Activated CD4-positive, CD25-positive, alpha-beta regulatory T cell (primary cell): Measurements from ENCODE around the gene KCNH3.
"Not testable (repeated sequence)": the region's sequence is repeated elsewhere in the genome, so short reads cannot be mapped to it uniquely, and the experiment has no call there.

Source experiments
- DNase-seq, 4 experiments: peaks; one replicate each; lab custom pipeline; 2025; lab: John Stamatoyannopoulos, UW

The KCNH3 gene

GRCh38 chr12:49529414-49529813 is 9.4 kb upstream of the KCNH3 start:
- DNase-seq: no peak

DNA sequence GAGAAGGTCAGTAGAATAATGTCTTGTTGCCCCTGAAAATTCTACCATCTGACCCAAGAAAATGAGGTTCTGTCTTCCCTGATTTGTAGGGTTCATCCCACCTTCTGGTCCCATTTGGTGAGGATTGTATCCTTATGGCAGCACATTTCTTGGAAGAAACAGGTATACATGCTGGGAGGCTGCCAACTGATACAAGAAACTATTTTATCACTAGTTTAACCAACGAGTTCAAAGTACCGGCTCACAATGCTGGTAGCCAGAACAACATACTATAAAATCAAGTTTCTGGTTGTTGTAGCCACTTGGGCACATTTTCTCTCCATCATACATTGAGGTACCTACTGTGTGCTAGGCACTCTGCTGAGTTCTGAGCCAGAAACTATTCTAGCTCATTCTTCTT is 7.1 kb upstream of the KCNH3 start:
- no peak for DNase-seq

GRCh38 chr12:49533331-49533730 is 5.5 kb upstream of the KCNH3 start:
- DNase-seq: no peak

- DNase-seq: not testable (repeated sequence)
These were observed 4.7 kb upstream of the KCNH3 start for GRCh38 chr12:49534122-49534521.

DNA sequence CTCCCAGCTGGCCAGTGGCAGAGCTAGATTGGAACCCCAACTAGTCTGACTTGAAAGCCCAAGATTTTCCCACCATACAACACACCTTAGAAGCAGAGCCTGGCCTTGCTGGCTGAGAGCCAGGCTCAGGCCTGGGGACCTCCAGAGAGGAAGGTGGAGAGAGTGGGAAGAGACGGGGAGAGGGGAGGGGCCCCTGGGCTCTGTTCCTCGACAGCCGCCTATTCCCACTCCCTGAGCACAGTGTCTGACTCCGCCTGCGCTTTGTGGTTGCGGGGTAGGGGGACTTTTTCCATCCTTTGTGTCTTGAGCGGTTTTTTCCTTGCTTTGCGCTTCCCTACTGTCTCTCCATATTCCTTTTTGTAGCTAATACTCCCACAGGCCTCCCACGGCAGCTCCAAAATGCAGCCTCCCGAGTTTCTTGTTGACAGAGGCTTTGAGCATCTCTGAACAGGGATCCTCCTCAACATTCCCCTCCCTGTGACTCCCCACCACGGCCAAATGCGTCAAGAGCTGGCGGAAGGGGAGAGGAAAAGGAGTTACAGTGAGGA is 4.0 kb upstream of the KCNH3 start:
- no peak for DNase-seq

DNA sequence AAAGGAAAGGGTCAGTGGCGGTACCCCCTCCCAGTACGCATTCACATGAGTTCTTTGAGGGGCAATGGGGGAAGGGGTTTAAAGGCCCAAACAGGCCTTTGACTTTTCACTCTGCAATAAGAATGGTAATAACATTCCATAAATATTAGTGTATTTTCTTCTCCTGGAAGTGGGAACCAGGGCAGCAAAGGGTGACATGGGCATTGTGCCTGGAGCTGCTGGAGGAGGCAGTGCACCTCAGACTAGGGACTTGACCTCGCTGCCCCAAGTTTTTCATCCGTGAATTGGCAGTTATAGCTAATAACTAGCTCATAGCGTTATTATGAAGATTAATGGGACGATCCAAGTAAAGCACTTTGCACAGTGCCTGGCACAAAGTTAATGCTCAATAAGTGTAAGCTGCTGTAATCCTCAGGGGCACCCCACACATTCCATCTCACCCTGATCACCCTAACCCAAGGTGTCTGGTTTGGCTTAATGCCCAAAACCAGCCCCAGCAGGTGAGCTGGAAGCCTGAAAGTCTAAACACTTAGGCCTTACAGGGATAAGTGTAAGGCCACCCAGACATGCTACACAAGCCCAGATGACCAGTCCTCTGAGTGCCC is 2.8 kb upstream of the KCNH3 start:
- DNase-seq: no peak

DNA sequence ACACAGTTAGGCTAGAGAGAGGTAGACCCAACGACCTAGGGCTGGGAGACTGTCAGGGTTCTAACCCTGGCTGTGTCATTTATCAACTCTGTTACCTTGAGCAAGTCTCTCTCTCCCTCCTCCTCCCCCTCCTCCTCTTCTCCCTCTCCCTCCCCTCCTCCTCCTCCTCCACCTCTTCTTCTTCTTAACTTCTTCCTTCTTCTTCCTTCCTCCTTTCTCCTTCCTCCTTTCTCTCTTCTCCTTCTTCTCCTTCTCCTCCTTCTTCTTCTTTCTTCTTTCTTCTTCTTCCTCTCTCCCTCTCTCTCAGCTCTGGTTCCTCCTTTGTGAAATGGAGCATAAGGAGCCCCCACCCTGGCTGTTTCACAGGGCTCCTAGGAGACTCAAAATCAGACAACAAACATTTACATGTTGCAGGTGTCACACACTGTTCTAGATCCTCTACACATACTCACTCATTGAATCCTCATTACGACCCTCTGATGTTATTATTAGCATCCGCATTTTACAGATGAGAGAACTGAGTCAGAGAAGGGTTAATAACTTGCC is 2.2 kb upstream of the KCNH3 start:
- no peak for DNase-seq

DNA sequence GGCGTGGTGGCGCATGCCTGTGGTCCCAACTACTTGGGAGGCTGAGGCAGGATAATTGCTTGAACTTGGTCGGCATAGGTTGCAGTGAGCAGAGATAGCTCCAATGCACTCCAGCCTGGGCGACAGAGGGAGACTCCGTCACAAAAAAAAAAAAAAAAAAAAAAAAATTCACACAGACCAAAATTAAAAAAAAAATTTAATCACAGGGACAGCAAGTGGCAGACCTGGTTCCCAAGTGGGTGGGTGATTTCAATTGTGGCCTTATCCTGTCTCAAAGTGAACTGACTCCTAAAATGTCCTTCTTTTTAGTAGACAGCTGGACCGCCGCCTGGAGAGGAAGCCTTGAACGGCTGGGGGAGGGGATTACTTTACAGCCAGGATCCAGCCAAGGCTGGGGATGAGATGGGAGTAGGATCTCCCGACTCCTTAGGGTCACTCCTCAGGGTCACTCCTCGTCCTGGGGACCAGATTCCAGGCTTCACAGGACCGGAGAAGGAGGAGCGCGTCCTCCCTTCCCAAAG is 1.5 kb upstream of the KCNH3 start:
- DNase-seq: no peak

DNA sequence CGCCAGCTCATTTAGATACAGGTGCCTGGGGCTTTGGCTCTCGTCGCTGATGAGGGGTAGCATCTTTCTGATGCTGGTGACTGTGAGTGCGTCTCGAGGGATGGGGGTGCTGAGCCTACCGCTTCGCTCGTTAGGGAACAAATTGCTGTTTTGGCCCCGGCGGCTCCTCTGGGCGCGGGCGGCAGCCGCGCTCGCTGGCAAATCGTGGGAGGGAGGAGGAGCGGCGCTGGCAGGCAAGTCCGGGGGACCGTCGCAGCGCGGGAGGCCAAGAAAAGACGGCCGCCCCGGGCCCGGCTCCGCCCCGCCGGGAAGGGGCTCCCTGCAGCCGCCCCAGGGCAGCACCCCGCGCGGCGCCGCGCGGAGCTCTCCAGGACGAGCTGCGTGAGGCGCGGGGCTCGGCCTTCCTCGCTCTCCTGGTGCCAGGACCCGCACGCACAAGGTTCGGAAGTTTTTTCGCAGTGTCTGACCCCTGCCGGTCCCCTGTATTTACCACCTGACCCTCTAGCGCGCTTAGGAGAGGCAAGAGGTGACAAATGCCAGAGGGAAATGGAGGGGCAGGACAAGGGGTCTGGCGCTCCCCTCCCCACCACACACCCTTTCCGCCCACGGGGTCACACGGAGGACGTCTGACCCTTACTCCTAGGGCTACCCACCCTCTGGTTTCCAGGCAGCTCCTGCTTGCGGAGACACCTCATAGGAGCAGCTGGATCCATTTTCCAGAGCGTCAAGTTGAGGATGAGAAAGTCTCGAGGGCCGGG is 899 bp upstream of the KCNH3 start:
- no peak for DNase-seq

DNA sequence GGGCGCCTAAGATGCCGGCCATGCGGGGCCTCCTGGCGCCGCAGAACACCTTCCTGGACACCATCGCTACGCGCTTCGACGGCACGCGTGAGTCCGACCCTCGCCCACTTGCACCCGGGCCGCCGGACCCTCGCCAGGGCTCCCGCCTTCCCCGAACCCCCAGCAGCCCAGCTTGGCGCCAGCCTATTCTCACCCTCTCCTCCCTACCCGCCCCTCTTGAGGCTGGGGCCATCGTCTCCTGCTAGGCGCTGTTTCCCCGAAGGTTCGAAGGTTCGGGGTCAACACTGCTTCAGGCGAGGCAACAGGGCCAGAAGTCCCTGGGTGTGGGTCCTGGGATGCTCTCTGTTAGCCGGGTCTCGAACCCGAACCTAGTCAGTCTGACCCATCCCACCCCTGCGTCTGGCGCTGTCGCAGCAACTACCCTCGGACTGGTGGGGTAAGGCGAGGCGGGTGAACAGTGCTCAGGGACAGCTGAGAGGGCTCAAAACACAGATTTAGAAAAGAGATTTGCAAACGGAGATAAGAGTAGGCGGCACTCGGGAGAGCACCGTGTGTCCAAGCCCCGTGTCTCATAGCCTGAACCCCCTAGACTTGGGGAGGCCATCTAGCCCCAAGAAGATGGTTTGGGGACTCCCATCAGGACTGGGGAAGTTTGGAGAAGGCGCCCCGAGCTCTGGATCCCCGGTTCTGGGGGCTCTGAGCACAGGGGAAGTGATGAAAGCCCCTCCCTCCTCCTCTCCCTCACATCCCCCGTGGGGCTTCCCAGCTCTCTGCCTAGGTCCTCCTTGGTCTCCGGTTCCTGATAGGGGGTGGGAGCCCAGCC is 787 bp downstream of the KCNH3 start:
- DNase-seq: no peak

DNA sequence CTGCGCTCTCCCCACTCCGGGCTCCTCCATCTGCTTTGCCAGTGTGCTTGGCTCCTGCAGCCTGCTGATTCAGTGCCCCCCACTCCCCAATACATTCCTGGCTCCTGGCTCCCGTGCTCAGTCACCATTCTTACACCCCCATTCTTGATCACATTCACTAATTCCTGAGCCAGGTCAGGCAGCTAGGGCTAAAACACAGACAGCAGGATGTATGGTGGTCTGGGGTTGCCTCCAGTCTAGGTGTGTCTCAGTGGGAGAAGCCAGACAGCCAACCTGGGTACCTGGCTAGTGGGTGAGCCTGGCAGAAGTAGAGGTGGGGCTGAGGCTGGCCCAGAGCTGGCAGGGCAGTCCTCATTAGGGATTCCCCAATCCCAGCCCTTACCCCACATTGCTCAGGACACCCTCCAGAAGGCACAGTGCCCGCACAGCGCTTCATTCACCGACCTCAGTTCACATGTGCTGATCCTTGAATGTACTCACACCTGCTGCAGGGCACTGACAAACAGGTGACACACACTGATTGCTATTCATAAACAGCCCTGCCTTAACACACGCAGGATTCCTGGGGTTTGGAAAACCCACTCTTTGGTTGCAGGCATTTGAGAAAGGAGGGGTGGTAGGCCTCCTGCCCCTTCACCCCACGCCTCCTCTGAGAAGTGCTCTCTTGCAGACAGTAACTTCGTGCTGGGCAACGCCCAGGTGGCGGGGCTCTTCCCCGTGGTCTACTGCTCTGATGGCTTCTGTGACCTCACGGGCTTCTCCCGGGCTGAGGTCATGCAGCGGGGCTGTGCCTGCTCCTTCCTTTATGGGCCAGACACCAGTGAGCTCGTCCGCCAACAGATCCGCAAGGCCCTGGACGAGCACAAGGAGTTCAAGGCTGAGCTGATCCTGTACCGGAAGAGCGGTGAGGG is 1.7 kb downstream of the KCNH3 start:
- no peak for DNase-seq

- no peak for DNase-seq
These were observed 2.5 kb downstream of the KCNH3 start for GRCh38 chr12:49541140-49541861.

GRCh38 chr12:49541911-49542505 is 3.2 kb downstream of the KCNH3 start:
- no peak for DNase-seq

- DNase-seq: no peak
These were observed 3.8 kb downstream of the KCNH3 start for GRCh38 chr12:49542592-49543160.

DNA sequence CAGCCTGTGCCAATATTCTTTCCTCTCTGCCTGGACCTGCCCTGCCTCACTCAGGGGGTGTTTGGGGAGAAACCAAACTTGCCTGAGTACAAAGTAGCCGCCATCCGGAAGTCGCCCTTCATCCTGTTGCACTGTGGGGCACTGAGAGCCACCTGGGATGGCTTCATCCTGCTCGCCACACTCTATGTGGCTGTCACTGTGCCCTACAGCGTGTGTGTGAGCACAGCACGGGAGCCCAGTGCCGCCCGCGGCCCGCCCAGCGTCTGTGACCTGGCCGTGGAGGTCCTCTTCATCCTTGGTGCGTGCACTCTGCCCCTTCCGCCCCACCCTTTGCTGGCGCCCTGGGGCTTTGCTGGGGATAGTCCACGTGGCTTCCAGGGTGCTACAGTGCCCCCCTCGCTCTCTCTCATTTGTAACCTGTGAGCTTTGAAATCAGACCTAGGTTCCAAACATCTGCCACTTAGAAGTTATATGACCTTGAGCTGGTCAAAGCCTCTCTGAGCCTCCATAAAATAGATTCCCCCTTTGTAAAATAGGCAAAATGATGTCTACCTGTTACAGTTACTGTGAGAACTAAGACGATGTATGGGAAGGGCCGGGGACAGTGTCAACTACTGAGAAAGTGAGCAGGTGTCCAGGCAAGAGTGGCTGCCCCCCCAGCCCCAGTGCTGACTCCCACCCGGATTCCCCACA is 4.5 kb downstream of the KCNH3 start:
- DNase-seq: no peak

DNA sequence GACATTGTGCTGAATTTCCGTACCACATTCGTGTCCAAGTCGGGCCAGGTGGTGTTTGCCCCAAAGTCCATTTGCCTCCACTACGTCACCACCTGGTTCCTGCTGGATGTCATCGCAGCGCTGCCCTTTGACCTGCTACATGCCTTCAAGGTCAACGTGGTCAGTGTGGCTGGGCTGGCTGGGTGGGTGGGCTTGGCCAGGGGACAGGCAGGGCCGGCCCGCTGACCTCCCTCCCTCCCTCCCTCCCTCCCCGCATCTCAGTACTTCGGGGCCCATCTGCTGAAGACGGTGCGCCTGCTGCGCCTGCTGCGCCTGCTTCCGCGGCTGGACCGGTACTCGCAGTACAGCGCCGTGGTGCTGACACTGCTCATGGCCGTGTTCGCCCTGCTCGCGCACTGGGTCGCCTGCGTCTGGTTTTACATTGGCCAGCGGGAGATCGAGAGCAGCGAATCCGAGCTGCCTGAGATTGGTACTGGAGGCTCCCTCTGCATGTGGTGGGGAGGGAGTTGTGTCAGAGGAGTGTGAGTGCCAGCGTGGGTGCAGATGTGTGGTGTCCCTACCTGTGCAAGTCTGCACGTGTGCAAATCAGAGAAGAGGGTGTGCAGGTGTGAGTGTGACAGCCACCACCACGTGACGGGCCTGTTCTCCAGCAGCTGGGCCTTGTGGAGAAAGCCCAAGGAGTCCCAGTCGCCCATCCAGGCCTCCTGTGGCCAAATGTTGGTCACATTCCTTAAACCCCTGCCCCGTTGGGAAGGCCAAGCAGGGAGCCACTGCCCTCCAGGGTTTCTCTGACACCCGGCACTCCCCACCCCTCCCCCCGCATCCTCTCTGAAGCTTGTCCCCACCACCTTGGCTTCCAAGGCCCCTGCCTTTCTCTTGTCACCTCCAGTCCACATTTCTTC is 5.3 kb downstream of the KCNH3 start:
- no peak for DNase-seq

GRCh38 chr12:49545815-49546214 is 7.0 kb downstream of the KCNH3 start:
- no peak for DNase-seq

- no peak for DNase-seq
These were observed 7.7 kb downstream of the KCNH3 start for GRCh38 chr12:49546481-49546880.
